Glomerular endothelial cell (primary cell): ENCODE data around the gene PRKCB. TPM values are rescaled to one million over a fixed set of nuclear protein-coding genes. Genes with fewer than 3 reads are reported as not detected.
"Not testable (repeated sequence)": the region's sequence is repeated elsewhere in the genome, so short reads cannot be mapped to it uniquely, and the experiment has no call there.

Experiments
- DNase-seq: peaks from one replicate; pipeline ENCODE4 v3.0.0-alpha.2; 2011; ENCODE audit warnings: low read depth, low spot score; ENCODE audit errors: extremely low read depth
- total RNA-seq: library from RNA; depleted of rRNA; stranded (reverse); fragments of >200 nt; gene quantifications from 2 replicates; pipeline ENCODE4 v1.2.3, GENCODE V29; 2015

Gene PRKCB
- total RNA-seq, 1 donor from 2014 or later: not detected

GRCh38 chr16:24074574-24074973 lies 238.8 kb downstream of the PRKCB start:
- no peak for DNase-seq

- DNase-seq: no peak
Observed at GRCh38 chr16:24075302-24075701, 239.5 kb downstream of the PRKCB start.

- DNase-seq: no peak
Observed at GRCh38 chr16:24075931-24076716, 240.3 kb downstream of the PRKCB start.

- DNase-seq: no peak
Observed at GRCh38 chr16:24077292-24077691, 241.5 kb downstream of the PRKCB start.

GRCh38 chr16:24077966-24078365 lies 242.2 kb downstream of the PRKCB start:
- DNase-seq: no peak

- DNase-seq: no peak
Observed at GRCh38 chr16:24085666-24086065, 249.9 kb downstream of the PRKCB start.

GRCh38 chr16:24087891-24088410 lies 252.2 kb downstream of the PRKCB start:
- DNase-seq: no peak

GRCh38 chr16:24088767-24089166 lies 253.0 kb downstream of the PRKCB start:
- no peak for DNase-seq

- no peak for DNase-seq
Observed at GRCh38 chr16:24091125-24091524, 255.3 kb downstream of the PRKCB start.

- no peak for DNase-seq
Observed at GRCh38 chr16:24093049-24093448, 257.3 kb downstream of the PRKCB start.

GRCh38 chr16:24094660-24095059 lies 258.9 kb downstream of the PRKCB start:
- DNase-seq: no peak

GRCh38 chr16:24098896-24099295 lies 263.1 kb downstream of the PRKCB start:
- no peak for DNase-seq

GRCh38 chr16:24101431-24101830 lies 265.6 kb downstream of the PRKCB start:
- DNase-seq: no peak

GRCh38 chr16:24102209-24102660 lies 266.5 kb downstream of the PRKCB start:
- DNase-seq: no peak

GRCh38 chr16:24105471-24105870 lies 269.7 kb downstream of the PRKCB start:
- not testable (repeated sequence) for DNase-seq

GRCh38 chr16:24108090-24108489 lies 272.3 kb downstream of the PRKCB start:
- not testable (repeated sequence) for DNase-seq

GRCh38 chr16:24111724-24112302 lies 276.0 kb downstream of the PRKCB start:
- no peak for DNase-seq

- no peak for DNase-seq
Observed at GRCh38 chr16:24113115-24113745, 277.4 kb downstream of the PRKCB start.

- no peak for DNase-seq
Observed at GRCh38 chr16:24114876-24115275, 279.1 kb downstream of the PRKCB start.

GRCh38 chr16:24116046-24116776 lies 280.4 kb downstream of the PRKCB start:
- no peak for DNase-seq

GRCh38 chr16:24116989-24117388 lies 281.2 kb downstream of the PRKCB start:
- DNase-seq: no peak
